WTC11 (cell line): ENCODE results near the gene NNMT. TPM values are rescaled to one million over a fixed set of nuclear protein-coding genes. Genes with fewer than 3 reads are reported as not detected.

Experiments used
- ATAC-seq: fragments of 200-7000 bp; cut with Tn5 transposase; 2 replicates; pipeline ENCODE4 v1.10.0; 2021; ENCODE audit warnings: mild to moderate bottlenecking, moderate library complexity
- CTCF ChIA-PET: fragments of 300-600 bp; sonication (Branson Sonifier 250); formaldehyde crosslinking; loops from one replicate; lab custom pipeline; 2021; ENCODE audit warnings: antibody characterized with exemption; lab: Charles Lee
- POLR2A ChIA-PET: fragments of 350-600 bp; sonication (Branson Sonifier 250); formaldehyde crosslinking; loops from one replicate; lab custom pipeline; 2021; ENCODE audit warnings: antibody characterized with exemption; lab: Charles Lee
- DNase-seq: peaks from one replicate; pipeline ENCODE4 v3.0.0; 2021; ENCODE audit warnings: low spot score
- H3K27ac Mint-ChIP-seq: 2 replicates; pipeline ENCODE4 v1.8.0; 2021; ENCODE audit warnings: mixed read lengths
- H3K27me3 Mint-ChIP-seq: 2 replicates; pipeline ENCODE4 v1.8.0; 2021; ENCODE audit warnings: low read depth, mild to moderate bottlenecking, moderate library complexity, mixed read lengths
- H3K36me3 Mint-ChIP-seq: 2 replicates; pipeline ENCODE4 v1.8.0; 2021; ENCODE audit warnings: mixed read lengths
- H3K4me1 Mint-ChIP-seq: 2 replicates; pipeline ENCODE4 v1.8.0; 2022; ENCODE audit warnings: mixed read lengths
- H3K4me3 Mint-ChIP-seq: 2 replicates; pipeline ENCODE4 v1.8.0; 2021; ENCODE audit warnings: mild to moderate bottlenecking, moderate library complexity, mixed read lengths
- H3K9me3 Mint-ChIP-seq: 2 replicates; pipeline ENCODE4 v1.8.0; 2021; ENCODE audit warnings: mixed read lengths
- CREM ChIP-seq: sonication (generic); formaldehyde crosslinking; IDR thresholded peaks from 2 replicates; pipeline ENCODE4 v1.8.1; 2022; ENCODE audit warnings: mild to moderate bottlenecking, missing genetic modification reagents, moderate library complexity
- FOXJ3 ChIP-seq: sonication (generic); formaldehyde crosslinking; IDR thresholded peaks from 2 replicates; pipeline ENCODE4 v1.9.0; 2021; ENCODE audit warnings: missing genetic modification reagents, mild to moderate bottlenecking, borderline replicate concordance
- IRF1 ChIP-seq: sonication (generic); formaldehyde crosslinking; IDR thresholded peaks from 2 replicates; pipeline ENCODE4 v1.8.0; 2023; ENCODE audit warnings: missing genetic modification reagents
- NFE2L1 ChIP-seq: sonication (generic); formaldehyde crosslinking; IDR thresholded peaks from 2 replicates; pipeline ENCODE4 v1.8.1; 2023; ENCODE audit warnings: missing genetic modification reagents
- NR2C2 ChIP-seq: sonication (generic); formaldehyde crosslinking; IDR thresholded peaks from 2 replicates; pipeline ENCODE4 v1.8.0; 2022; ENCODE audit warnings: mild to moderate bottlenecking, missing genetic modification reagents
- OVOL2 ChIP-seq: fragments of 250-450 bp; sonication (Bioruptor Pico); IDR thresholded peaks from 2 replicates; pipeline ENCODE4 v1.9.0; 2021; ENCODE audit warnings: mild to moderate bottlenecking, borderline replicate concordance
- RELA ChIP-seq: sonication (generic); formaldehyde crosslinking; IDR thresholded peaks from 2 replicates; pipeline ENCODE4 v1.8.1; 2022; ENCODE audit warnings: missing genetic modification reagents, mild to moderate bottlenecking, borderline replicate concordance
- TEAD1 ChIP-seq: sonication (generic); formaldehyde crosslinking; IDR thresholded peaks from 2 replicates; pipeline ENCODE4 v1.8.0; 2022; ENCODE audit warnings: mild to moderate bottlenecking, missing genetic modification reagents
- TEAD4 ChIP-seq: sonication (generic); formaldehyde crosslinking; IDR thresholded peaks from 2 replicates; pipeline ENCODE4 v1.8.0; 2022; ENCODE audit warnings: mild to moderate bottlenecking, missing genetic modification reagents
- ZBTB43 ChIP-seq: sonication (generic); formaldehyde crosslinking; IDR thresholded peaks from 2 replicates; pipeline ENCODE4 v1.8.1; 2023; ENCODE audit warnings: mild to moderate bottlenecking, missing genetic modification reagents
- ZNF317 ChIP-seq: sonication (generic); formaldehyde crosslinking; IDR thresholded peaks from 2 replicates; pipeline ENCODE4 v1.8.1; 2023; ENCODE audit warnings: low read depth, mild to moderate bottlenecking, moderate library complexity, missing genetic modification reagents, borderline replicate concordance
- ZNF425 ChIP-seq: fragments of 250-450 bp; sonication (Bioruptor Pico); conservative IDR thresholded peaks from 2 replicates; pipeline ENCODE4 v1.9.0; 2021; ENCODE audit warnings: mild to moderate bottlenecking
- total RNA-seq: library from RNA; stranded (reverse); gene quantifications from 3 replicates; pipeline ENCODE4 v1.2.3, GENCODE V29; 2021
- TF ChIP-seq, protein P1 (sequence below): sonication (generic); formaldehyde crosslinking; IDR thresholded peaks from 2 replicates; pipeline ENCODE4 v1.8.1; 2022; ENCODE audit warnings: low read depth, missing genetic modification reagents, borderline replicate concordance
- TF ChIP-seq, protein P2 (sequence below): sonication (generic); formaldehyde crosslinking; IDR thresholded peaks from 2 replicates; pipeline ENCODE4 v1.8.1; 2023; ENCODE audit warnings: mild to moderate bottlenecking, moderate library complexity, missing genetic modification reagents
- TF ChIP-seq, protein P3 (sequence below): fragments of 250-450 bp; sonication (Bioruptor Pico); IDR thresholded peaks from 2 replicates; pipeline ENCODE4 v1.9.0; 2021; ENCODE audit warnings: mild to moderate bottlenecking

The NNMT gene
- total RNA-seq, 1 experiment from 2014 or later = 0.50 TPM

DNA sequence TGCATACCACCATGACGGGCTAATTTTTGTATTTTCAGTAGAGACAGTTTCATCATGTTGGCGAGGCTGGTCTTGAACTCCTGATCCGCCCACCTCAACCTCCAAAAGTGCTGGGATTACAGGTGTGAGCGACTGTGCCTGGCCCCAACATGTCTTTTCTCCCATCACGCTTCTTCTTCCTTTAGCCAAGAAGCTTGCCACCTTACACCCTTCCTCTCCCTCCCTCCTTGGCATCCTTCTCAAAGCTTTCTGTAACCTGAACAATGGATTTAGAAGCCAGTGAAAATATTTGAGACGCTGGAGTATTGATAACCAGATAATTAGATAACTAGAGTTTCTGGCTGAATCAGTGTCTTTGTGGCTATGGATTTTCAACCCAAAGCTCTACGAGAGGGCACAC lies 11.3 kb upstream of the NNMT start:
- no peak overlapping the region for H3K27ac Mint-ChIP-seq
- no peak for ATAC-seq
- no peaks in the 10 kb centered on the region for H3K36me3 Mint-ChIP-seq
- peaks cover 17% of the 10 kb centered on the region for H3K4me1 Mint-ChIP-seq
- no peak overlapping the region for H3K4me3 Mint-ChIP-seq
- no peaks in the 10 kb centered on the region for H3K9me3 Mint-ChIP-seq
- ChIA-PET POLR2A (no interaction called here), CTCF (no interaction called here)
- H3K27me3 Mint-ChIP-seq = no peaks in the 10 kb centered on the region
- TF ChIP-seq, protein P1, sequence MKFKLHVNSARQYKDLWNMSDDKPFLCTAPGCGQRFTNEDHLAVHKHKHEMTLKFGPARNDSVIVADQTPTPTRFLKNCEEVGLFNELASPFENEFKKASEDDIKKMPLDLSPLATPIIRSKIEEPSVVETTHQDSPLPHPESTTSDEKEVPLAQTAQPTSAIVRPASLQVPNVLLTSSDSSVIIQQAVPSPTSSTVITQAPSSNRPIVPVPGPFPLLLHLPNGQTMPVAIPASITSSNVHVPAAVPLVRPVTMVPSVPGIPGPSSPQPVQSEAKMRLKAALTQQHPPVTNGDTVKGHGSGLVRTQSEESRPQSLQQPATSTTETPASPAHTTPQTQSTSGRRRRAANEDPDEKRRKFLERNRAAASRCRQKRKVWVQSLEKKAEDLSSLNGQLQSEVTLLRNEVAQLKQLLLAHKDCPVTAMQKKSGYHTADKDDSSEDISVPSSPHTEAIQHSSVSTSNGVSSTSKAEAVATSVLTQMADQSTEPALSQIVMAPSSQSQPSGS (CRISPR knock-in tag) = no peak
- TF ChIP-seq NR2C2 (CRISPR knock-in tag) (no peak), ZBTB43 (CRISPR knock-in tag) (no peak), CREM (CRISPR knock-in tag) (no peak), RELA (CRISPR knock-in tag) (no peak), OVOL2 (no peak), IRF1 (CRISPR knock-in tag) (no peak), ZNF317 (no peak), TEAD1 (CRISPR knock-in tag) (no peak)
- TF ChIP-seq, protein P2, sequence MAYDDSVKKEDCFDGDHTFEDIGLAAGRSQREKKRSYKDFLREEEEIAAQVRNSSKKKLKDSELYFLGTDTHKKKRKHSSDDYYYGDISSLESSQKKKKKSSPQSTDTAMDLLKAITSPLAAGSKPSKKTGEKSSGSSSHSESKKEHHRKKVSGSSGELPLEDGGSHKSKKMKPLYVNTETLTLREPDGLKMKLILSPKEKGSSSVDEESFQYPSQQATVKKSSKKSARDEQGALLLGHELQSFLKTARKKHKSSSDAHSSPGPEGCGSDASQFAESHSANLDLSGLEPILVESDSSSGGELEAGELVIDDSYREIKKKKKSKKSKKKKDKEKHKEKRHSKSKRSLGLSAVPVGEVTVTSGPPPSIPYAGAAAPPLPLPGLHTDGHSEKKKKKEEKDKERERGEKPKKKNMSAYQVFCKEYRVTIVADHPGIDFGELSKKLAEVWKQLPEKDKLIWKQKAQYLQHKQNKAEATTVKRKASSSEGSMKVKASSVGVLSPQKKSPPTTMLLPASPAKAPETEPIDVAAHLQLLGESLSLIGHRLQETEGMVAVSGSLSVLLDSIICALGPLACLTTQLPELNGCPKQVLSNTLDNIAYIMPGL (CRISPR knock-in tag) = no peak
- TF ChIP-seq, protein P3, sequence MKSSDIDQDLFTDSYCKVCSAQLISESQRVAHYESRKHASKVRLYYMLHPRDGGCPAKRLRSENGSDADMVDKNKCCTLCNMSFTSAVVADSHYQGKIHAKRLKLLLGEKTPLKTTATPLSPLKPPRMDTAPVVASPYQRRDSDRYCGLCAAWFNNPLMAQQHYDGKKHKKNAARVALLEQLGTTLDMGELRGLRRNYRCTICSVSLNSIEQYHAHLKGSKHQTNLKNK (CRISPR knock-in tag) = no peak
- no peak for DNase-seq

- H3K4me1 Mint-ChIP-seq = peaks cover 24% of the 10 kb centered on the region
- ChIA-PET POLR2A (no interaction called here), CTCF (no interaction called here)
Measured at GRCh38 chr11:114285599-114285998, 10.6 kb upstream of the NNMT start.

More at GRCh38 chr11:114285599-114285998, 10.6 kb upstream of the NNMT start:
- ATAC-seq (peak; percentile 11), DNase-seq (no peak)
- Mint-ChIP-seq H3K27ac (no peak overlapping the region), H3K9me3 (no peaks in the 10 kb centered on the region), H3K27me3 (no peaks in the 10 kb centered on the region), H3K4me3 (no peak overlapping the region), H3K36me3 (no peaks in the 10 kb centered on the region)
- TF ChIP-seq ZBTB43 (CRISPR knock-in tag) (no peak), FOXJ3 (CRISPR knock-in tag) (no peak), ZNF425 (CRISPR knock-in tag) (no peak), TEAD4 (no peak), NFE2L1 (CRISPR knock-in tag) (no peak)
